GM23338 (cell line): ENCODE results near the gene DPY19L2.
"Not testable (repeated sequence)": the region's sequence is repeated elsewhere in the genome, so short reads cannot be mapped to it uniquely, and the experiment has no call there.

ENCODE experiments used
- CTCF ChIP-seq, 2 experiments: fragments of 200-600 bp in 1 of 2; sonication (generic) in 1 of 2; conservative IDR thresholded peaks; 2 replicates each; pipeline versions ENCODE4 v1.5.1 to v1.6.1; 2016 to 2017; ENCODE audit warnings: antibody characterized with exemption in 2 of 2, low read depth in 2 of 2, mild to moderate bottlenecking in 2 of 2, moderate library complexity in 1 of 2
- EZH2phosphoT487 ChIP-seq: fragments of 200-600 bp; sonication (generic); IDR thresholded peaks from one replicate; pipeline ENCODE4 v1.8.1; 2018; ENCODE audit warnings: antibody characterized with exemption; ENCODE audit not compliant: unreplicated experiment
- JUNB ChIP-seq: IDR thresholded peaks from one replicate; pipeline ENCODE4 v1.6.1; 2016; ENCODE audit warnings: antibody characterized with exemption; ENCODE audit not compliant: unreplicated experiment
- POLR2AphosphoS5 ChIP-seq: IDR thresholded peaks from 2 replicates; pipeline ENCODE4 v1.6.1; 2016; ENCODE audit warnings: antibody characterized with exemption, low read depth

GRCh38 chr12:63611285-63611684, 57.0 kb downstream of the DPY19L2 start:
- not testable (repeated sequence) for TF ChIP-seq CTCF (conservative IDR thresholded peaks at IDR 0.05; ENCODE audit: low read depth in 2 of 2); JUNB; POLR2AphosphoS5; EZH2phosphoT487
